DMS79 (cell line): ENCODE measurements around the gene LIPG.
"Not testable (repeated sequence)": the region's sequence is repeated elsewhere in the genome, so short reads cannot be mapped to it uniquely, and the experiment has no call there.

Source experiments
- DNase-seq: peaks from one replicate; lab custom pipeline; 2025; lab: John Stamatoyannopoulos, UW

The LIPG gene

DNA sequence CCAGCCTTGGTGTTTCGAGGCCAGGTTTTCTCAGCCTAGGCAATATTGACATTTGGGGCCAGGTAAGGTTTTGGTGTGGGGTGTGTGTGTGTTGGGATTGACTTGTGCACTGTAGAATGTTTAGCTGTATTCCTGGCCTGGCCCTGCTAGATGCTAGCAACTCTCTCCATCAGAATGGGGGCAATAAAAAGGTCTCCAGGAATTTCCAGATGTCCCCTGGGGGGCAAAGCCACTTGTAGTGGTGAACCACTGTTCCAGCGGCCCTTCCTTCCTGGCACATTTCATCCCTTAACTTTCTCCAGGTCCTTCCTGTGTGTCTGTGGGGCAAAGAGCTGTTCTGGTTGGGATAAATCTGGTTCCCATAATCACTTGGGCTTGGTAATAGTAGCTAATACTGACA, 12.0 kb downstream of the LIPG start:
- DNase-seq: no peak

- not testable (repeated sequence) for DNase-seq
These were observed 17.2 kb downstream of the LIPG start for GRCh38 chr18:49579041-49579440.

- DNase-seq: not testable (repeated sequence)
These were observed 17.7 kb downstream of the LIPG start for GRCh38 chr18:49579583-49579982.

DNA sequence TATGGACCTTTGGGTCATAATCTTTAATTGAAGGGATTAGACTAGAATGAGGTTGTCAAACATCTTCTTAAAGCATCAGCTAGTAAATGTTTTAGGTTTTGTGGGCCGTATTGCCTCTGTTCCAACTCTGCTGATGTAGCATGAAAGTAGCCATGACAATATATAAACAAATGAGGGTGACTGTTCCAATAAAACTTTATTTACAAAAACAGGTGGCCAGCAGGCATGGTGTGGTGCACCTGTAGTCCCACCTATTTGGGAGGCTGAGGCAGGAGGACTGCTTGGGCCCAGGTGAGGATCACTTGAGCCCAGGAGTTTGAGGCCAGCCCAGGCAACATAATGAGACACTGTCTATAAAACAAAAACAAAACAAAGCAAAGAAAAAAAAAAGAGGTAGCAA, 18.4 kb downstream of the LIPG start:
- DNase-seq: no peak

GRCh38 chr18:49581371-49581770, 19.5 kb downstream of the LIPG start:
- DNase-seq: no peak

- no peak for DNase-seq
These were observed 20.7 kb downstream of the LIPG start for GRCh38 chr18:49582579-49582978.

GRCh38 chr18:49584394-49584793, 22.5 kb downstream of the LIPG start:
- no peak for DNase-seq

GRCh38 chr18:49584951-49585350, 23.1 kb downstream of the LIPG start:
- DNase-seq: not testable (repeated sequence)

DNA sequence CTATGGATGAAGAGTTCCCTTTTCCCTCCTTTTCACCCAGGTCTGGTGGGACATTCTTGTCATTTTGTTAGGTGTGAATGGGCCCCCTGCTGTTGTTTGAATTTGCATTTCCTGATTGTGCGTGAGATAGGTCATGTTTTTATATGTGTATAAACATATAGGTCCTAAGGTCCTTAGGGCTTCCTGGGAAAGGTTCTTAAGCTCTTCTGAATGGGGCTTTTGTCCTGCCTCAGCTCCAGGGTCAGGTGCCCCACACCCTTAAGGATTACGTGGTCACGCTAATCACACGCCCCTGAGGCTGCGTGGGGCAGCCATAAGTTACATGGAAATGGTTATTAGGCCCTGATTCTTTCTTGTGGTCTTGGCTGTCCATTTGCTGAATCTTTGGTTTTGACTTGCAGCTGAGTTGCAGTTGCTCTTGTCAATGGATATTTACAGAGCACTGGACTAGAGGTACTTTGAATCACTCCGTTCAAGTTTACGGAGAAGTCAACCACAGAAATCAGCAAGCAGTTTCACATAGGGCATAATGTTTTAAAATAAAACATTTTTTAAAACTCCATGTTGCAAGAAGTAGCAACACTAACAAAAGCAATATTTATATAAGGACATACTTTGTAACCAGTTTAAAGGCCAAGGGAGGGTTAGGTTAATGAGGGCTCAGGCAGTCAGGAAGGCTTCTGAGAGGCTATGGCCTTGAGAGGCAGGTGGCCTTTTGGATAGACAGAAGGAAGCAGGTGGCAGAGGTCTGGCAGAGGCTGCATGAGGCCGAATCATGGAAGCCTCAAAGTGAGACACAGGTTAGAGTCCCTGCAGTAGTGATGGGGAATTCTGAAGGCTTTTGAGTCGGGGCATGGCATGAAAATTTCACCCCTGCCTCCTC, 24.2 kb downstream of the LIPG start:
- no peak for DNase-seq

DNA sequence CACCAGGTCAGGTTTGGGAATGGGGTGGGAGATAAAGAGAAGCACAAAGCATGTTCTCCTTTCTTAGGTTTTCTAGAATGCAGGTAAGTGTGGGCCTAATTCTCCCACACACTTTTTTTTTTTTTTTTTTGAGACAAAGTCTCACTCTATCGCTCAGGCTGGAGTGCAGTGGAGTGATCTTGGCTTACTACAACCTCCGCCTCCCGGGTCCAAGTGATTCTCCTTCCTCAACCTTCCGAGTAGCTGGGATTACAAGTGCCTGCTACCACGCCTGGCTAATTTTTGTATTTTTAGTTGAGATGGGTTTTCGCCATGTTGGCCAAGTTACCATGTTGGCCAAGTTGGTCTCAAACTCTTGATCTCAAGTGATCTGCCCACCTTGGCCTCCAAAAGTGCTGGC, 26.3 kb downstream of the LIPG start:
- DNase-seq: no peak

- no peak for DNase-seq
These were observed 27.1 kb downstream of the LIPG start for GRCh38 chr18:49588971-49589370.

DNA sequence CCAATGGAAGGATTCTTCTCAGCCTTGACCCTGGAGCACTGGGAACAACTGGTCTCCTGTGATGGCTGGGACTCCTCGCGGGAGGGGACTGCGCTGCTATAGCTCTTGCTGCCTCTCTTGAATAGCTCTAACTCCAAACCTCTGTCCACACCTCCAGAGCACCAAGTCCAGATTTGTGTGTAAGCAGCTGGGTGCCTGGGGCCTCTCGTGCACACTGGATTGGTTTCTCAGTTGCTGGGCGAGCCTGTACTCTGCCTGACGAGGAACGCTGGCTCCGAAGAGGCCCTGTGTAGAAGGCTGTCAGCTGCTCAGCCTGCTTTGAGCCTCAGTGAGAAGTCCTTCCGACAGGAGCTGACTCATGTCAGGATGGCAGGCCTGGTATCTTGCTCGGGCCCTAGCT, 28.8 kb downstream of the LIPG start:
- DNase-seq: no peak

- no peak for DNase-seq
These were observed 29.4 kb downstream of the LIPG start for GRCh38 chr18:49591271-49591670.

GRCh38 chr18:49591775-49592174, 29.9 kb downstream of the LIPG start:
- DNase-seq: no peak

DNA sequence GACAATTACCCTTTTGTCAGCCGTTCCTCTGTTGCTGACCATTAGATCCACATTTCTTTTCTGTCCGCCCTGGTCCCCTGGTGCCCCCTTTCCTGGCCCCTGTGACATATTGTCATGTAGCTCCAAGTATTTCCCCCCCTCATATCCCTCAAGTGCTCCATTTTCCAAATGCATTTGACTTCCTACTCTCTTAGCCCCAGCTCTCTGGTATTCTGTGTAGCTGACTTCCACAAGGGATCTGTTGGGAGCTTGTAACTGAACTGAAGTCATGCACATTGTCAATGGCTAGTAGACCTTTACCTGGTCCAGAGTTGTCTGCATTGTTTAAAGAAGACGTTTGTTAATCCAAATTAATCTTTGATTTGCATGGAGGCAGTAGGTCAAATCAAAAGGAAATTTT, 34.8 kb downstream of the LIPG start:
- no peak for DNase-seq

GRCh38 chr18:49597157-49597931, 35.5 kb downstream of the LIPG start:
- peak; percentile 8 for DNase-seq

GRCh38 chr18:49601211-49601610, 39.4 kb downstream of the LIPG start:
- no peak for DNase-seq

DNA sequence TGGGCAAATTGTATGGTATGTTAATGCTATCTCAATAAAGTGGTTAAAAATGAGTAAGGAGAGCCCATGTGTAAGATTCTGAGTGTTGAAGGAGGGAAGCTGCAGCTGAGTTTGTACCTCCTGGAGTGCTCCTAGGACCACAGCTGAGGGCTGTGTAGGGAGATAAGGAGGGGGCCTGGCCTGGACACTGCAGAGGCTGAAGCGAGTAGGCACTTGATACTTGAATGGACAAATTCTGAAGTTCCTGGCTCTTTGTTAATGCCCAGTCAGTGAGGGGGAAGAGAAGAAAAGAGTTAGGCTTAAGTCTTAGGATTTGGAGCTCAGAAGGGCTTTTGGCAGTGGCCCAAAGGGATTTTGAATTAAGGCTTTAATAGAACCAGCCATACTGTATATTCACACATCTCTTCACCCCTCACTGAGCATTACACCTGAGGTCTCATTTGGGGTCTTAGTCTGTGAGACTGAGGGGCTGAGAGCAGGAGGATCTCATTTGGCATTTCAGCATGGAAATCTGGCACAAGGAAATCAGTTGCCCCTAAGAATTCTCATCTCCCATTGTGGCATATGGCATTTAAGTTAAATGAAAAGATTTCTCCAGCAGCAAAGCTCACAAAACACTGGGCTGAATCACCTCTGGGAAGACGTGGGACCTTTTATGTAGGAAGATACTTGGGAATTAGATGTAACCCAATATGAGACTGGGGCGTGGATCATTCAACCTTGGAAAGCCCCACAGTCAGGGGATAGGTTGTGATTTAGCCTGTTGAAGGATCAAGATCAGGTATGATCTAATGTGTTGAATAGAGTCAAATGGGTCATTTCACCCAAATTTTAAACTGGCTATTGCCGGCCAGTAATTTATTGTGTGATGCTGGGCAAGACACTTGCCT, 46.8 kb downstream of the LIPG start:
- DNase-seq: no peak

DNA sequence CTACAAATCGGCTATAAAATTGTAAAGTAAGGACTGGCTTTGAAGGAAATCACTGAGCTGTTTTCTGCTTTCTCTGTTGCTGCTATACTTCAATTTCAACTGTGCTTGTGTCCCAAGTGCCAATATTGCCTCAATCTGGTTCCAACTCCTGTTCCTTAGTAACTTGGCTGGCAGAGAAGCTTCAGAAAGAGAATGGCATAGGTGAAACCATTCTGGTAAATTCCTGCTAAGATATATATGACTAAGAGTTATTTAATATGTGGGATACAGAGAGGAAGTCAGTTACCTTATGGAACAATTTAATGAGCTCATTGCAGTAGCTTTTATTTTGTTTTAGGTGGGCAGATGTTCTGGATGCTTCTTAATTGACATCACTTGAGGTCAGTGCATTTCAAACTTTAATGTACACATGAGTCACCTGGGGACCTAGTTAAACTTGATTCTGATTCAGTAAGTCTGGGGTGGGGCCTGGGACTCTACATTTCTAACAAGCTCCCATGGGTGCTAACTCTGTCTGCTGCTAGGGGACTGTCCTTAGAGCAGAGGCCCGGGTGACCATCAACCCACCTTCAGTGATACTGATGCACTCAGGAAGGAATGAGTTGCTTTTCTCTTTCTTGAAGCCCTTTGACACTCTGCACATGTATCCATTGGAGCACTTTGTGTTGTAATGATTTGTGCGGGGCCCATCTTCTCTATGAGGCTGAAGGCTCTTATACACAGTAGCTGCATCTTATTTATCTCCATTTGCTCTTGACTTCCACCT, 47.6 kb downstream of the LIPG start:
- peak; percentile 2 for DNase-seq

GRCh38 chr18:49610022-49610445, 48.2 kb downstream of the LIPG start:
- DNase-seq: peak; percentile 78

GRCh38 chr18:49611316-49611715, 49.5 kb downstream of the LIPG start:
- DNase-seq: no peak
